H1 (cell line): ENCODE results near the gene GOLGA8S. TPM values are rescaled to one million over a fixed set of nuclear protein-coding genes. Genes with fewer than 3 reads are reported as not detected.
"Not testable (repeated sequence)": the region's sequence is repeated elsewhere in the genome, so short reads cannot be mapped to it uniquely, and the experiment has no call there.

Experiments
- CTCF ChIA-PET: fragments of 300-600 bp; sonication (Branson Sonifier 250); formaldehyde crosslinking; loops from one replicate; lab custom pipeline; 2021; ENCODE audit not compliant: partially characterized antibody; lab: Charles Lee
- POLR2A ChIA-PET: fragments of 300-600 bp; sonication (Branson Sonifier 250); formaldehyde crosslinking; loops from one replicate; lab custom pipeline; 2021; ENCODE audit warnings: inconsistent platforms; ENCODE audit not compliant: partially characterized antibody; lab: Charles Lee
- DNase-seq, 2 experiments: peaks; one replicate each; pipeline versions ENCODE4 v3.0.0 to v3.0.0-alpha.2; 2010 to 2022; ENCODE audit warnings: low spot score in 2 of 2, low read depth in 1 of 2, mixed read lengths in 1 of 2
- FAIRE-seq: peaks from 2 replicates; lab custom pipeline; 2011; peaks lifted over from hg19 to GRCh38; lab: Jason Lieb, UNC
- H2AFZ ChIP-seq: 2 replicates; pipeline ENCODE4 v1.8.1; 2012; ENCODE audit warnings: low read length, inconsistent platforms
- H2AK5ac ChIP-seq: 2 replicates; pipeline ENCODE4 v1.6.1; 2013; ENCODE audit warnings: low read depth, low read length
- H2BK120ac ChIP-seq: replicated peaks from 2 replicates; pipeline ENCODE3; 2013; ENCODE audit warnings: low read depth, low read length, inconsistent platforms
- H2BK12ac ChIP-seq: 2 replicates; pipeline ENCODE4 v1.6.1; 2013; ENCODE audit warnings: low read depth, low read length
- H2BK15ac ChIP-seq: 2 replicates; pipeline ENCODE4 v1.6.1; 2013; ENCODE audit warnings: low read length
- H2BK20ac ChIP-seq: 2 replicates; pipeline ENCODE4 v1.6.1; 2013; ENCODE audit warnings: low read length
- H2BK5ac ChIP-seq: 2 replicates; pipeline ENCODE4 v1.6.1; 2013; ENCODE audit warnings: low read depth, low read length
- H3K14ac ChIP-seq: 2 replicates; pipeline ENCODE4 v1.6.1; 2013; ENCODE audit warnings: inconsistent platforms; ENCODE audit not compliant: insufficient read length
- H3K18ac ChIP-seq: 2 replicates; pipeline ENCODE4 v1.6.1; 2013; ENCODE audit warnings: low read length; ENCODE audit errors: extremely low read depth
- H3K23ac ChIP-seq: 2 replicates; pipeline ENCODE4 v1.6.1; 2013; ENCODE audit warnings: inconsistent platforms; ENCODE audit not compliant: insufficient read length
- H3K23me2 ChIP-seq: 2 replicates; pipeline ENCODE4 v1.6.1; 2013; ENCODE audit warnings: low read depth, low read length
- H3K27ac ChIP-seq: 2 replicates; pipeline ENCODE4 v1.6.1; 2011; ENCODE audit warnings: low read depth, low read length, inconsistent platforms
- H3K27me3 ChIP-seq, 4 experiments: replicated peaks in 1 of 4; 1 replicate in 1 of 4; 2 replicates in 3 of 4; pipeline versions ENCODE4 v1.6.1 to v1.8.1; 2011 to 2013; ENCODE audit warnings: low read length in 3 of 4, mild to moderate bottlenecking in 3 of 4, inconsistent platforms in 2 of 4, mixed read lengths in 2 of 4, moderate library complexity in 1 of 4; ENCODE audit not compliant: control insufficient read depth in 3 of 4, insufficient read depth in 3 of 4; ENCODE audit errors: extremely low read depth in 1 of 4
- H3K36me3 ChIP-seq, 4 experiments: 2 replicates each; pipeline versions ENCODE4 v1.6.1 to v1.8.1; 2011 to 2013; ENCODE audit warnings: mild to moderate bottlenecking in 4 of 4, low read length in 3 of 4, moderate library complexity in 2 of 4, control low read depth in 1 of 4, inconsistent platforms in 1 of 4; ENCODE audit not compliant: insufficient read depth in 4 of 4, control insufficient read depth in 2 of 4
- H3K4ac ChIP-seq: replicated peaks from 2 replicates; pipeline ENCODE3; 2013; ENCODE audit warnings: low read length, low read depth, mixed read lengths, inconsistent platforms; ENCODE audit not compliant: insufficient read length
- H3K4me1 ChIP-seq, 4 experiments: replicated peaks in 1 of 4; 1 replicate in 1 of 4; 2 replicates in 3 of 4; pipeline versions ENCODE4 v1.6.1 to v1.8.1; 2011 to 2013; ENCODE audit warnings: low read length in 3 of 4, inconsistent platforms in 2 of 4, mixed read lengths in 1 of 4; ENCODE audit not compliant: insufficient read depth in 4 of 4, control insufficient read depth in 3 of 4
- H3K4me2 ChIP-seq, 2 experiments: 2 replicates each; pipeline versions ENCODE4 v1.6.1 to v1.8.1; 2011 to 2013; ENCODE audit warnings: low read depth in 2 of 2, low read length in 2 of 2, control low read depth in 1 of 2, inconsistent platforms in 1 of 2, mild to moderate bottlenecking in 1 of 2; ENCODE audit not compliant: insufficient read depth in 1 of 2
- H3K4me3 ChIP-seq, 4 experiments: fragments of 200-600, 300-600 bp in 1 of 4; sonication (generic), shearing (Covaris generic), sonication (Bioruptor Twin) in 1 of 4; 2 replicates each; pipeline versions ENCODE4 v1.5.1 to v1.8.1; 2011 to 2016; ENCODE audit warnings: low read length in 4 of 4, low read depth in 3 of 4, control low read depth in 2 of 4, inconsistent platforms in 2 of 4, mild to moderate bottlenecking in 2 of 4, mixed read lengths in 1 of 4, moderate library complexity in 1 of 4; ENCODE audit not compliant: insufficient read depth in 2 of 4; ENCODE audit errors: extremely low read depth in 1 of 4
- H3K56ac ChIP-seq: replicated peaks from 2 replicates; pipeline ENCODE3; 2013; ENCODE audit warnings: low read depth, mild to moderate bottlenecking, mixed read lengths, low read length, inconsistent platforms; ENCODE audit not compliant: insufficient read length
- H3K79me1 ChIP-seq: 2 replicates; pipeline ENCODE4 v1.6.1; 2013; ENCODE audit warnings: low read depth, low read length, control low read depth
- H3K79me2 ChIP-seq, 2 experiments: 2 replicates each; pipeline versions ENCODE4 v1.6.1 to v1.8.1; 2012 to 2013; ENCODE audit warnings: low read length in 2 of 2, mild to moderate bottlenecking in 2 of 2, inconsistent platforms in 1 of 2; ENCODE audit not compliant: insufficient read depth in 2 of 2, control insufficient read depth in 1 of 2
- H3K9ac ChIP-seq, 4 experiments: replicated peaks in 1 of 4; 1 replicate in 1 of 4; 2 replicates in 3 of 4; pipeline versions ENCODE4 v1.6.1 to v1.8.1; 2011 to 2013; ENCODE audit warnings: low read depth in 3 of 4, low read length in 3 of 4, control low read depth in 2 of 4, mild to moderate bottlenecking in 2 of 4, moderate library complexity in 2 of 4, inconsistent platforms in 1 of 4; ENCODE audit errors: extremely low read depth in 1 of 4
- H3K9me3 ChIP-seq, 2 experiments: 2 replicates each; pipeline versions ENCODE4 v1.6.1 to v1.8.1; 2012 to 2013; ENCODE audit warnings: mild to moderate bottlenecking in 2 of 2, moderate library complexity in 2 of 2, control low read depth in 1 of 2, inconsistent platforms in 1 of 2, low read depth in 1 of 2, low read length in 1 of 2, mixed read lengths in 1 of 2; ENCODE audit not compliant: insufficient read depth in 2 of 2
- H4K20me1 ChIP-seq, 2 experiments: replicated peaks in 1 of 2; 2 replicates each; pipeline versions ENCODE3 to v1.8.1; 2011 to 2013; ENCODE audit warnings: inconsistent platforms in 2 of 2, low read length in 2 of 2, mild to moderate bottlenecking in 1 of 2; ENCODE audit not compliant: insufficient read depth in 2 of 2, control insufficient read depth in 1 of 2
- H4K5ac ChIP-seq: 2 replicates; pipeline ENCODE4 v1.6.1; 2013; ENCODE audit warnings: low read length, low read depth, mixed read lengths, inconsistent platforms; ENCODE audit not compliant: insufficient read length
- H4K8ac ChIP-seq: 2 replicates; pipeline ENCODE4 v1.8.0; 2013; ENCODE audit warnings: mild to moderate bottlenecking, moderate library complexity, low read length, inconsistent platforms; ENCODE audit not compliant: insufficient read depth; ENCODE audit errors: extremely low read depth
- H4K91ac ChIP-seq: replicated peaks from 2 replicates; pipeline ENCODE3; 2013; ENCODE audit warnings: low read length, mixed read lengths, inconsistent platforms; ENCODE audit not compliant: insufficient read length
- WGBS, 2 experiments: shearing (Covaris generic) in 1 of 2; methylation state at CpG; one replicate each; pipeline versions ENCODE4 v1.1.6 to v1.1.7; 2013 to 2015; ENCODE audit warnings: low lambda C conversion rate in 2 of 2, mixed read lengths in 2 of 2, inconsistent platforms in 1 of 2, low coverage in 1 of 2, missing lambda C conversion rate in 1 of 2; ENCODE audit not compliant: insufficient replicate concordance in 2 of 2, insufficient coverage in 1 of 2, insufficient read length in 1 of 2; ENCODE audit errors: extremely low coverage in 1 of 2, missing lambda C conversion rate in 1 of 2; 5-methylcytosine and 5-hydroxymethylcytosine counted together
- polyA plus RNA-seq, 7 experiments: library from polyadenylated mRNA; depleted of rRNA in 3 of 7; stranded (reverse) in 5 of 7; unstranded in 2 of 7; fragments of >200 nt in 5 of 7; fragments of 200-250 nt in 2 of 7; gene quantifications; 1 replicate in 5 of 7; 2 replicates in 1 of 7; 4 replicates in 1 of 7; pipeline versions ENCODE4 v1.2.1 to v1.2.3, GENCODE V29; 2011 to 2013; ENCODE audit warnings: missing spikeins in 2 of 7, mixed read lengths in 2 of 7
- small RNA-seq: library from polyadenylated mRNA; stranded (forward); fragments of <200 nt; extraction: miRNeasy Mini kit (QIAGEN cat#:217004); gene quantifications from one replicate; pipeline ENCODE3, GENCODE V24; 2013; ENCODE audit not compliant: insufficient read depth
- total RNA-seq: library from RNA; stranded (reverse); fragmentation: NEBNext Ultra II Directional; extraction: Animal tissue kit (Norgen Biotek cat#: 25700); gene quantifications from 2 replicates; pipeline ENCODE4 v1.2.1, GENCODE V29; 2021

Gene GOLGA8S
- total and polyA plus RNA-seq, 2 of the 8 experiments (the other 6 are each of a cell fraction or from before 2014, with no cell fraction given) = 0.05 to 0.17 TPM

- H3K4me2 ChIP-seq, H4K91ac ChIP-seq, H3K4ac ChIP-seq, FAIRE-seq, H4K5ac ChIP-seq, H2AFZ ChIP-seq, H3K23me2 ChIP-seq, H2BK20ac ChIP-seq, H3K18ac ChIP-seq, H4K20me1 ChIP-seq, H2BK15ac ChIP-seq, H3K27me3 ChIP-seq, H3K9ac ChIP-seq, H2BK120ac ChIP-seq, H4K8ac ChIP-seq, H3K14ac ChIP-seq, H3K27ac ChIP-seq, H2BK5ac ChIP-seq, H2AK5ac ChIP-seq, H3K4me1 ChIP-seq, H3K36me3 ChIP-seq, H3K79me1 ChIP-seq, H3K4me3 ChIP-seq, H2BK12ac ChIP-seq, POLR2A ChIA-PET, H3K56ac ChIP-seq, DNase-seq, H3K23ac ChIP-seq, H3K79me2 ChIP-seq: not testable (repeated sequence)
- WGBS, 2 experiments = 75% methylated on average over 5 of the region's 5 CpGs; no CpG with 5 or more reads in 1 of the 2 experiments
- H3K9me3 ChIP-seq = peaks cover 8 to 39% of the 10 kb centered on the region in 2 experiments; a peak in 3 of 4 replicates
- CTCF ChIA-PET = interaction anchor here (0.6 kb wide), 1 partner anchor 1355 kb away, joined by 3 read pairs; no protein-coding TSS in a partner anchor
Measured at GRCh38 chr15:23412881-23413600, 58.5 kb downstream of the GOLGA8S start.

Small RNAs within 50 kb of the gene (small RNA-seq; reads per million reads assigned to genes)
- not detected for gene RN7SL536P

Other genes starting within 250 kb of the GOLGA8S start
- gene GOLGA6L1, start 217.9 kb upstream of the GOLGA8S start, total RNA-seq = not detected in 2 replicates
- not detected in 2 replicates for gene GOLGA6L1, start 217.9 kb upstream of the GOLGA8S start, polyA plus RNA-seq (2011; rRNA removed)
- gene GOLGA6L26, start 20.6 kb upstream of the GOLGA8S start, total RNA-seq = not detected in 2 replicates
- not detected in 2 replicates for gene GOLGA6L26, start 20.6 kb upstream of the GOLGA8S start, polyA plus RNA-seq (2011; rRNA removed)
- gene GOLGA6L2, start 92.5 kb downstream of the GOLGA8S start, total RNA-seq = not detected in 2 replicates
- not detected in 2 replicates for gene GOLGA6L2, start 92.5 kb downstream of the GOLGA8S start, polyA plus RNA-seq (2011; rRNA removed)
- not detected in 2 replicates for gene MKRN3, start 210.9 kb downstream of the GOLGA8S start, total RNA-seq
- gene MKRN3, start 210.9 kb downstream of the GOLGA8S start, polyA plus RNA-seq (2011; rRNA removed) = not detected in 2 replicates